T follicular helper cell (primary cell): ENCODE measurements around the gene FRYL.
A peak's percentile ranks its signal among the peaks of the same experiment; 100 is the strongest.
"Not testable (repeated sequence)": the region's sequence is repeated elsewhere in the genome, so short reads cannot be mapped to it uniquely, and the experiment has no call there.

Experiments
- DNase-seq: peaks from one replicate; pipeline ENCODE4 v3.0.0-alpha.2; 2020; ENCODE audit warnings: low read depth

Gene FRYL

GRCh38 chr4:48746608-48747362 is 33.3 kb downstream of the FRYL start:
- no peak for DNase-seq

DNA sequence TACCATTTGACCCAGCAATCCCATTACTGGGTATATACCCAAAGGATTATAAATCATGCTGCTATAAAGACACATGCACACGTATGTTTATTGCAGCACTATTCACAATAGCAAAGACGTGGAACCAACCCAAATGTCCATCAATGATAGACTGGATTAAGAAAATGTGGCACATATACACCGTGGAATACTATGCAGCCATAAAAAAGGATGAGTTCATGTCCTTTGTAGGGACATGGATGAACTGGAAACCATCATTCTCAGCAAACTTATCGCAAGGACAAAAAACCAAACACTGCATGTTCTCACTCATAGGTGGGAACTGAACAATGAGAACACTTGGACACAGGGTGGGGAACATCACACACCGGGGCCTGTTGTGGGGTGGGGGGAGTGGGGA is 34.9 kb downstream of the FRYL start:
- not testable (repeated sequence) for DNase-seq

DNA sequence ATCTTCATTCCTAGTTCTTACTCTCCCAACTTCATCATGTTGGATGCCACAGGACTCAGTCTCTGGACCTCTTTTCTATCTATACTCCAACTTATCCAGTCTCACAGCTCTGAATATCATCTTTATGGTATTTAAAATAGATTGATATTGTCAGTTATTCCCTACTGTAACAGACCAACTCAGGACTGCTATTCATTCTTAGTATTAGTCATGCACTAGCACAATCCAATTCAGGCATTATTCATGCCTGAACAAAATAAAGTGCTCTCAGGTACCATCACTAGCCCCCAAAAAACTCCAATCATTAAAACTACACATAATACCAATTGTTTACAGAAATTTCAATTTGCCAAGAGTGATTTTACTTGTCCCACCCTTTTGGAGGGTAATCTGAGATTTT is 37.7 kb downstream of the FRYL start:
- DNase-seq, result no peak

DNA sequence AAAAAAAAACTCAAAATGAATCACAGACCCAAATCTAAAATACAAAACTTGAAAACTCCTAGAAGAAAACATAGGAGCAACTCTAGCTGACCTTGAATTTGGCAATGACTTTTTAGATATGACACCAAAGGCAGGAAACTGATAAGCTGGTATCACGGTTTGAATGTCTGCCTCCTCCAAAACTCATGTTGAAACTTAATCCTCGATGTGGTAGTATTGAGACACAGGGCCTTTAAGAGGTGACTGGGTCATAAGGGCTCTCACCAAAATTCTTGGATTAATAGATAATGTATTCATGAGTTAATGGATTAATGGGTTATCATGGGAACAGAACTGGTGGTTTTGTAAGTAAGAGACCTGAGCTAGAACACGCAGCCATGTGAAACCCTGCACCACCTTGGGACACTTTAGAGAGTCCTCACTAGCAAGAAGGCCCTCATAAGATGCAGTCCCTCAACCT is 40.5 kb downstream of the FRYL start:
- no peak for DNase-seq

DNA sequence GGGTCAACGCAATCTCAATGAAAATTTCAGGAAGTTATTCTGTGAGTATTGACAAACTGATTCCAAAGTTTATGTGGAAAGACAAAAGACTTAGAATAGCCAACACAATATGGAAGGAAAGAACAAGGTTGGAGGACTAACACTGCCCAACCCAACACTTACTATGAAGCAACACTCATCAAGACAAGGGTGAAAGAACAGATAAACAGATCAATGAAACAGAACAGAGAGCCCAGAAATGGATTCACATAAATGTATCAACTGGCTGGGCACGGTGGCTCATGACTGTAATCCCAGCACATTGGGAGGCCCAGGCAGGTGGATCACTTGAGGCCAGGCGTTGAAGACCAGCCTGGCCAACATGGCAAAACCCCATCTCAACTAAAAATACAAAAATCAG is 41.2 kb downstream of the FRYL start:
- DNase-seq, result no peak

DNA sequence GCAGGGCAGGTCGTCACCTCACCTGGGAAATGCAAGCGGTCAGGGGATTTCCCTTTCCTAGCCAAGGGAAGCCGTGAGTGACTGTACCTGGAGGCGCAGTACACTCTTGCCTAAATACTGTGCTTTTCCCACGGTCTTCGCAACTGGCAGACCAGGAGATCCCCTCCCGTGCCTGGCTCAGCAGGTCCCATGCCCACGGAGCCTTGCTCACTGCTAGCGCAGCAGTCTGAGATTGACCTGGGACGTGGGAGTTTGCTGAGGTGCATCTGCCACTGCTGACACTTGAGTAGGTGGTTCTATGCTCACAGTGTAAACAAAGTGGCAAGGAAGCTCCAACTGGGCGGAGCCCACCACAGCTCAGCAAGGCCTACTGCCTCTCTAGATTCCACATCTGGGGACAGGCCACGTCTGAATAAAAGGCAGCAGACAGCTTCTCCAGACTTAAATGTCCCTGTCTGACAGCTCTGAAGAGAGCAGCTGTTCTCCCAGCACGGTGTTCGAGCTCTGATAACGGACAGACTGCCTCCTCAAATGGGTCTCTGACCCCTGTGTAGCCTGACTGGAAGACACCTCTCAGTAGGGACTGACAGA is 51.1 kb downstream of the FRYL start:
- peak; percentile 1 for DNase-seq

DNA sequence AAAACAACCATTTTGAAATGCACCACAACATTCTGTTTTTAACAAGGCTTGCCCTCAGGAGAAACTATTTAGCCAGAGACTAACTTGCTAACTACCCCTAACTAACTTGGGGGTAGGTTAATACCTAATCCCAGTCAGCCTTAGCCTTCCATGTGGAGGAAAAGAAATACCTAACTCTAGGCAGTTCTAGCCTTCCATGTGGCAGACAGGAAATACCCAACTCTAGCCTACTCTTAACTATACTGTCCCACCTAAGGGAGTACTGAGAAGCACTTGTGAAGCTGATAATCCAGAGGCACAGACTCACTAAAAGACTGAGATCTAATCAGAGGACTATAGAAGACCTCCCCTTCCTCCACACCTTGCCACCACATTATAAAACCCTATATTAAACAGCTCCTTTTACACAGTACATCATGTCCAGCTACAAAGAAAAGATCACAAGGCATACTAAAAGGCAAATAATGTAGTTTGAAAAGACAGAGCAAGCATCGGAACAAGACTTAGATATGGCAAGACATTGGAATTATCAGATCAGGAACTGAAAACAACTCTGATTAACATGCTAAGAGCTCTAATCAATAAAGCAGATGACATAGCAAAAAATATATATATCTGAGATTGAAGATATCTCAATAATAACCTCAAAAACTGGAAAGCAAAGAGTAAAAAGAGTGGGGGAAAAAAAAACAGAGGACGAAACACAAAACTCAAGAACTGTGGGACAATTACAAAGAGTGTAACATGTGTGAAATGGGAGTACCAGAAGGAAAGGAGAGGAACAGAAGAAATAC is 52.2 kb downstream of the FRYL start:
- DNase-seq, result no peak

DNA sequence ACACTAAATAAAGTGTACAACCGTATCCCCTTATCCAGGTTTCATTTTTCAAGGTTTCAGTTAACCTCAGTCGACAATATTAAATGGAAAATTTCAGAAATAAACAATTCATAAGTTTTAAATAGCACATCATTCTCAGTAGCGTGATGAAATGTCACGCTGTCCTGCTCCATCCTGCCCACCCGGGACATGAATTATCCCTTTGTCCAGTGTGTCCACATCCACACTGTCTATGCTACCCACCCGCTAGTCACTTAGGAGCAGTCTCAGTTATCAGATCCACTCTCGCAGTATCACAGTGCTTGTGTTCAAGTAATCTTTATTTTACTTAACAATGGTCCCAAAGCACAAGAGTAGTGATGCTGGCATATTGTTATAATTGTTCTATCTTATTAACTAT is 54.7 kb downstream of the FRYL start:
- DNase-seq, result no peak

GRCh38 chr4:48722509-48723446 is 57.3 kb downstream of the FRYL start:
- no peak for DNase-seq

DNA sequence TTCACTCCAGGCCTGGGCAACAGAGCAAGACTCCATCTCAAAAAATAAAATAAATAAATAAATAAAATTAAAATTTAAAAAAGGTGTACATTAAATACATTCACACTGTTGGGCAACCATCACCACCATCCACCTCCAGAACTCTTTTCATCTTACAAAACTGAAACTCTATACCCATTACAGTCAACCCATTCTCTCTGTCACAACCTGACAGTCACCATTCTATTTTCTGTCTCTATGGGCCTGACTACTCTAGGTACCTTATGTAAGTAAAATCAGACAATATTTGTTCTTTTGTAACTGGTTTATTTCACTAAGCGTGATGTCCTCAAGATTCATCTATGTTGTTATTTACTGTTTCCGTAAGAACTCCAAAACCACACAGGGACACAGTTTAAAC is 59.6 kb downstream of the FRYL start:
- DNase-seq, result no peak

DNA sequence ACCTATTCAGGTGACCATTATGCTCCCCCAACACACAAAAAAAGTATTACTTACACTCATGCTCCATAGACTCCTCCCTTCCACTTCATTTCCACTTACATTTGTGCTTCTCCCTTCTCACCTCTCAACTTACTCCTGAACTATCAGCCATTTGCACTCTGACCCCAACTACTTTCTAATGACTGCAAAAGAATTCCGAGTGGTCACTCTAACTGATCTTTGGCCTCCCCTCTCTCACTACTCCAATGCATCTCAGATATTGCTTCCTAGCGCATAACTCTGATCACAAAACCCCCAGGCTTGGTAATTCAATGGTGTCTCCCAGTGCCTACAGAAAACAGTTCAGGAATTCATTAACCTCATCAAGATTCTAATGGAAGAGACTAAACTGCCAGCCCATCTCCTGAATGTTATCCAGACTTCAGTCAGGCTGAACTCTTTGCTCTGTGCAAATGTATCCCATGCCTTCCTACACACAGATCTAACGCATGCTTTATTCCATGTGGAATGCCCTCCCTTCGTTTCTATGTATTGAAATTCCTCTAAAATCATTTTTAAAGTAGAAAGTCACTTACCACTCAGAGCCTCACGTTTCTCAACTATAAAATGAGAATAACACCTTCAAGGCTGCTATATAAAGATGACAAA is 61.1 kb downstream of the FRYL start:
- no peak for DNase-seq

GRCh38 chr4:48716285-48716684 is 63.8 kb downstream of the FRYL start:
- not testable (repeated sequence) for DNase-seq

GRCh38 chr4:48710446-48711209 is 69.5 kb downstream of the FRYL start:
- DNase-seq, result no peak

DNA sequence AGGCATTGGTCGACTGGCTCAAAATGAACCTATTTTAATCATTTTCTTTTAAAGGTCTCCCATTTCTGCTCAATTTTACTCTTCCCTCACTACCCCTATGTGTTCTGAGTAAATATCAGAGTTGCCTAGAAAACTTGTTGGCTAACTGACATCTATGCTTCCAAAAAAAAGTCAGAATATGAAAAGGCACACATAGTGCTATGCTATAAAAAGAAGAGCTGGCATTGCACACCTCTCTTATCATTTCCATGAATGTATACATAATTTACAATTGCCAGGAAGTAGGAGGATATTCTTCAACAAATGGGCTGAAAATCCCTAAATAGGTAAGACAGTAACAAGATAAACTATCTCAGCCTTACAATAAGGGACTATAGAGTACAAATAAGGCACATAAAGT is 70.2 kb downstream of the FRYL start:
- no peak for DNase-seq

DNA sequence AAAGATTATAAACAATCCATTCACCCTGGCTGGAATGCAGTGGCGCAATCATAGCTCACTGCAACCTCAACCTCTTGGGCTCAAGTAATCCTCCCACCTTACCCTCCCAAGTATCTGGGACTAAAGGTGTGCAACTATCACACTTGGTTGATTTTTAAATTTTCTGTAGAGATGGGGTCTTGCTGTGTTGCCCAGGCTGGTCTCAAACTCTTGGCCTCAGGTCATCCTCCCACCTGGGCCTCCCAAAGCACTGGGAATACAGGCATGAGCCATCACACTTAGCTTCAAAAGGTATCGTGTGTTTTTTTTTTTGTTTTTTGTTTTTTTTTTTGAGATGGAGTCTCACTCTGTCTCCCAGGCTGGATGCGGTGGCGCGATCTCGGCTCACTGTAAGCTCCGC is 71.5 kb downstream of the FRYL start:
- DNase-seq, result no peak

- no peak for DNase-seq
These were observed 73.3 kb downstream of the FRYL start for GRCh38 chr4:48706736-48707135.

- DNase-seq, result no peak
These were observed 74.5 kb downstream of the FRYL start for GRCh38 chr4:48705609-48706008.

DNA sequence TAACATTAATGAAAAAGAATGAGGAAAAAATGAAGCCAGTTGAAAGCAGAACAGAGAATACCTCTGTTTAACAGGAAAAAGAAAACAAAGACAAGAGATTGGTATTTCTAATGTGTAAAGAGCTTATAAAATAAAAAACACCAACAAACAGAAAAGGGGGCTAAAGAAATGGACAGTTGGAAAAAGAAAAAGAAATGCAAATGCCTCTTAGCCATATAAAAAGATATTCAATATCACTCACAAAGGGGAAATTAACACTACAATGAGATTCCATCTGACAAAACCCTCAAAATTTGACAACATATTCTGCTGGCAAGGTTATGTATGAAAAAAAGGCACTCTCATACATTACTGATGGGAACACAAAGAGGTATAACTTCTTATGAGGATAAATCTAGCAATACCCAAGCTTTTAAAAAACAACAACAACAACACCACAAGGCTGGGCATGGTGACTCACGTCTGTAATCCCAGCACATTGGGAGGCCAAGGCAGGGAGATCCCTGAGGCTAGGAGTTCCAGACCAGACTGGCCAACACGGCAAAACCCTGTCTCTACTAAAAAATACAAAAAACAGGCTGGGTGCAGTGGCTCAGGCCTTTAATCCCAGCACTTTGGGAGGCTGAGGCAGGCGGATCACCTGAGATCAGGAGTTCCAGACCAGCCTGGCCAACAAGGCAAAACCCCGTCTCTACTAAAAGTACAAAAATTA is 75.8 kb downstream of the FRYL start:
- DNase-seq, result no peak

- no peak for DNase-seq
These were observed 80.6 kb downstream of the FRYL start for GRCh38 chr4:48699475-48699874.
